GM21515 (cell line): Measurements from ENCODE around the gene KRTAP10-4.
"Not testable (repeated sequence)": the region's sequence is repeated elsewhere in the genome, so short reads cannot be mapped to it uniquely, and the experiment has no call there.

Source experiments
- ATAC-seq: cut with Tn5 transposase; IDR thresholded peaks from one replicate; pipeline ENCODE4 v1.9.1; 2021; ENCODE audit not compliant: unreplicated experiment

Gene KRTAP10-4

DNA sequence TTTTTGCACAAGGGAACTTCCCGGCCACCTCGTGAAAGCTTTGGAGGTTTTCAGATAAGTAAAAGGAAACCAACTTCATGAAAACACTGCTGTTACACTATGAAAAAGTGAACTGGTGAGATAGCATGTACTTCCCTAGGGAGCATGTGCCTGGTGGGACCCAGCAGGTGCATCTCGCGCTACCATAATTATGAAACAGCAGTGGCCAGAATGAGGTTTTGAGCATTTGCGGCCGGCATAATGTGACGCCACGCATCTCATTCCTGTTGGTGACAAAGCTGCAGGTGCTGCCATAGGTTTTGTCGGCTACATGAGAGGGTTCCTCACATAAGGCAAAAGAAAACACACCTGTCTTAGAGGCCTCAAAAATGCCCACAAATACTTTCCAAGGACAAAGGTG is 16.6 kb upstream of the KRTAP10-4 start:
- no peak for ATAC-seq

DNA sequence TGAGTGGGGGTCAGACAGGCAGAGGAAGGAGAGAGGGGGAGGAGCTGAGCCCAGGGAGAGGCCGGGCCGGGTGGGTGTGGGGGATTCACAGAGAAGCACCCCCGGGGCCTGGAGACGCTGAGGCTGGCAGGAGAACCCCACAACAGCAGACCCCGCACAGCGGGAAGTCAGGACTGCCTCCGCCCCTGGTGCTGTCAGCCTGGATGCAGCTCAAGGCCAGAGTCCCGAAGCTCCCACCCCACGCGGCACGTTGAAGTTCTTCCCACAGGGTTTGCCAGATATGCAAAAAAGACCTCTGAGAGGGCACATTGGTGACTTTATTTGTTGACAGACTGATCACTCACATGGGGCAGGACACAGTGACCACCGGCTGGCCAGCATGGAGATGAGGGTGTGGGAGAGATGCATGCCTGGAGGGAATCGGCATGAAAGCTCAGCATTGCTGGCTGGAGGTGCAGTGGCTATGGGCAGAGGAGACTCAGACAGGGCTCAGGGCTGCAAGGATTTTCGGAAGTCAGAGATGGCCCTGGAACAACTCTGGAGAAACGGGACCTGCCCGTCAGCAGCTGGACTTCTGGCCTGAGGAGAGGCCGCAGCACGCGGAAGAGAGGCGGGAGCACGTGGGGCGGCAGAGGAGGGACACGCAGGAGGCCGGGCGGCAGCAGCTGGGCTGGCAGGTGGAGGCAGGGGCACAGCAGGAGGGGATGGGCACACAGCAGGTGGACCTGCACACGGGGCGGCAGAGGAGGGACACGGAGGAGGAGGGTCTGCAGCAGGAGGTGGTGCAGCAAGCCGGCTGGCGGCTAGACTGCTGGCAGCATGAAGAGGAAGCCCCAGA is 15.8 kb upstream of the KRTAP10-4 start:
- ATAC-seq: no peak

- not testable (repeated sequence) for ATAC-seq
Measured at GRCh38 chr21:44558329-44558675, 15.2 kb upstream of the KRTAP10-4 start.

GRCh38 chr21:44558695-44559094 is 14.8 kb upstream of the KRTAP10-4 start, which contains the start of gene KRTAP10-3:
KRTAP10-3 (minus strand) TSS chr21:44558795; CDS start chr21:44558715, 80 bp downstream.
- no peak for ATAC-seq

- ATAC-seq: no peak
Measured at GRCh38 chr21:44564099-44564498, 9.4 kb upstream of the KRTAP10-4 start.

GRCh38 chr21:44564886-44565598 is 8.5 kb upstream of the KRTAP10-4 start:
- no peak for ATAC-seq

DNA sequence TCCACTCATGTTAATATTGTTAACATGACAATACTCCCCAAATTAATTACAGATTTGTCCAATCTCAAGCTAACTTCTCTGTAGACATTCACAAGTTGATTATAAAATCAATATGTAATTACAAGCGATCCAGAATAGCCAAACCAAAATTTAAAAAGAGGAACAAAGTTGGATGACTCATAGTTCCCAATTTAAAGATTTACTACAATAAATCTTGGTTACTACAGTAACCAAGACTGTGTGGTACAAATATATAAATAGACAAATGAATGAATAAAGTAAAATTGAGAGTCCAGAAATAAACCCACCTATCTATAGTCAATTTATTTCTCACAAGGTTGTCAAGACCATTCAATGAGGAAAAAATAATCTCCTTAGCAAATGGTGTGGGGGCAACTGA is 7.1 kb upstream of the KRTAP10-4 start:
- no peak for ATAC-seq

GRCh38 chr21:44567481-44568171 is 5.9 kb upstream of the KRTAP10-4 start:
- ATAC-seq: no peak

DNA sequence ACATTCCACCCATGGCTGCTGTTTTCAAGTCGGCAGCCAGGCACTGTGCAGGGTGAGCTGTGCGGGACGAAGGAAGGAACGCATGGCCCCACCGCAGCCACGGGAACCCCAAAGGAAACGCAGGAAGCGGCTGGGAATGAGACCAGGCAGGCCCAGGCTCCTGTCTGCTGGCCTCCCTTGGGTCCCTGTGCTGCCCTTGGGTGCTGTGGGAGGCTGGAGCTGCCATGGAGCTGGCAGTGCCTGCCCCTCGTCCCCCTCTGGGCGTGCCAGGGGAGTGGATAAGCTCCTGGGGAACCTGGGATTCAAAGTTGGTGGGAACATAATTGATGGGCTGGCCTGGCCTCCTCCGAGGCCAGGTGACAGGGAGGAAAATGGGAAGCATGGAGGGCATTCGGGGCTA is 5.3 kb upstream of the KRTAP10-4 start:
- no peak for ATAC-seq

GRCh38 chr21:44568667-44569556 is 4.6 kb upstream of the KRTAP10-4 start:
- ATAC-seq: no peak

- no peak for ATAC-seq
Measured at GRCh38 chr21:44569861-44570517, 3.5 kb upstream of the KRTAP10-4 start.

DNA sequence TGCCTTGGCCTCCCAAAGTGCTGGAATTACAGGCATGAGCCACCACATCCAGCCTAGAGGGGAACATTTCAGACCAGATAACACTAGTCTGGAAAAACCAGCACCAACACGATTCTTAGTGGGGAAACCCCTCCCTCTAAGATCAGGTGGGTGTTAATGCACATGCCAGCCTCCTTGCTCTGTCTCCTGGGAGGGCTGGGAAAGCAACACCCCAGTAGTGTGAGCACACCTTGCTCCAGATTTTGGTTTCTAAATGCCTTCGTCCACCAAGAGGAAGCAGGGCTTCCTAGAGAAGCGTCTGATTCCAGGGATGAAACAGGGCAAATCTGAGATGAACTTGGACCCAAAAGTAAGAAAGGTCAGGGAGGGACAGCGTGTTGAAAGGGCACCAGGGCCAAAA is 2.2 kb upstream of the KRTAP10-4 start:
- ATAC-seq: no peak

GRCh38 chr21:44571844-44572782 is 1.4 kb upstream of the KRTAP10-4 start:
- ATAC-seq: no peak

GRCh38 chr21:44572959-44573583 is 458 bp upstream of the KRTAP10-4 start:
- no peak for ATAC-seq

GRCh38 chr21:44574457-44575306 is 1.2 kb downstream of the KRTAP10-4 start:
- no peak for ATAC-seq

- ATAC-seq: no peak
Measured at GRCh38 chr21:44575307-44576024, 1.9 kb downstream of the KRTAP10-4 start.

DNA sequence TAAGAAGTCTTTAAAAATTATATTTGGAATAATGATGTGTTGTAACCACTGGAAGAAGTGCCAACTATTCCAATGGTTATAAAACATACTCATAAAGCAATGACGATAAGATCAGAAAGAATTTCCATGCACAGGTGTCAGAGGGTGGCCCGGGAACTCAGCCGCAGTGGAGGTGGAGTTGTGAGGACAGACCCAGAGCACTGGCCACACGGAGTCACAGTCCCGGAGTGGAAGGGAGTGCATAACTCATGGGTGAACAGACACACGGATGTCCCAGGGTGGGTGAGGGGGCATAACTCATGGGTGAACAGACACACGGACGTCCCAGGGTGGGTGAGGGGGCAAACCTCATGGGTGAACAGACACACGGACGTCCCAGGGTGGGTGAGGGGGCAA is 2.5 kb downstream of the KRTAP10-4 start:
- no peak for ATAC-seq
